GM19043 (cell line): ENCODE data around the gene OFD1.

Source experiments
- ATAC-seq: cut with Tn5 transposase; IDR thresholded peaks from one replicate; pipeline ENCODE4 v1.9.1; 2021; ENCODE audit warnings: low read depth; ENCODE audit not compliant: unreplicated experiment

Gene OFD1, protein sequence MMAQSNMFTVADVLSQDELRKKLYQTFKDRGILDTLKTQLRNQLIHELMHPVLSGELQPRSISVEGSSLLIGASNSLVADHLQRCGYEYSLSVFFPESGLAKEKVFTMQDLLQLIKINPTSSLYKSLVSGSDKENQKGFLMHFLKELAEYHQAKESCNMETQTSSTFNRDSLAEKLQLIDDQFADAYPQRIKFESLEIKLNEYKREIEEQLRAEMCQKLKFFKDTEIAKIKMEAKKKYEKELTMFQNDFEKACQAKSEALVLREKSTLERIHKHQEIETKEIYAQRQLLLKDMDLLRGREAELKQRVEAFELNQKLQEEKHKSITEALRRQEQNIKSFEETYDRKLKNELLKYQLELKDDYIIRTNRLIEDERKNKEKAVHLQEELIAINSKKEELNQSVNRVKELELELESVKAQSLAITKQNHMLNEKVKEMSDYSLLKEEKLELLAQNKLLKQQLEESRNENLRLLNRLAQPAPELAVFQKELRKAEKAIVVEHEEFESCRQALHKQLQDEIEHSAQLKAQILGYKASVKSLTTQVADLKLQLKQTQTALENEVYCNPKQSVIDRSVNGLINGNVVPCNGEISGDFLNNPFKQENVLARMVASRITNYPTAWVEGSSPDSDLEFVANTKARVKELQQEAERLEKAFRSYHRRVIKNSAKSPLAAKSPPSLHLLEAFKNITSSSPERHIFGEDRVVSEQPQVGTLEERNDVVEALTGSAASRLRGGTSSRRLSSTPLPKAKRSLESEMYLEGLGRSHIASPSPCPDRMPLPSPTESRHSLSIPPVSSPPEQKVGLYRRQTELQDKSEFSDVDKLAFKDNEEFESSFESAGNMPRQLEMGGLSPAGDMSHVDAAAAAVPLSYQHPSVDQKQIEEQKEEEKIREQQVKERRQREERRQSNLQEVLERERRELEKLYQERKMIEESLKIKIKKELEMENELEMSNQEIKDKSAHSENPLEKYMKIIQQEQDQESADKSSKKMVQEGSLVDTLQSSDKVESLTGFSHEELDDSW

DNA sequence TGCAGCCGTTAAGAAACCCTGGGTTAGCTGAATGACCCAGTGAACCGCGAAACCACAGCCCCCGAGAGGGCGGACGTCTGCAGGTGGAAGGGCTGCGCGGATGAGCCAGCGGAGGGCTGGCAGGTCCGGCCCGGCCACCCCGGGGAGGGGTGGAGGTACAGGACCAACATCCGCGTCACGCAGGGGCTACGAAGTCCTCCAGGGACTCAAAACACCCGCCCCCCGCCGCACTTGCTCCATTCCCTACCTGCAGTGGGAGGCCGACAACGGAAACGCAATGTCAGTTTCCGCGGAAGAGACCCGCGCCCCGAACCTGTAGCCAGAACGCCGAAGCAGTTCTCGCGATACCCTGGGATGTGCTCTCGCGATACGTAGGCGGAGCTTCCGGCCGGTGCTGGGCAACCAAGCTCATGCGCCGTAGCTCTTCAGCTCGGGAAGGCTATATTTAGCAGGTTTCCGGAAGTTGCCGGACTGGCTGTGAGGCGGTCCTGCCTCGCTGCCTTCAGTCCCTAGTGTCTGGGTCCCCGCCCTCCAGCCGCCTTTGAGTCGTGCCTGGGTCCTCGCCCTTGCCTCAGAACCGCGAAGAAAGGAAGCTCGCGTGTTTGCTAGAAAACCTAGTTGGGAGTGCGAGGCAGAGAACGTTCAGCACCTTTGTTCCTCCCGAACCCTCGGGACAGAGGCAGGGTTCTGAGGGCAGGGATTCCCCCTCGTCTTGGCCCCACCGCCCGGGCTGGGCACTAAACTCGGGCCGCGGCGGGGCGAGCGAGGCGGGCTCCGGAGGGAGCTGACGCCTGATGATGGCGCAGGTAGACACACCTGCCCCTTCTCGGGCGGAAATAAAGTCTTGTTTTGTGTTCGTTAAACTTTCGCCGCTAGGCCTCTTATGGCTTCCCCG is at the start of gene OFD1, which contains the start of gene TRAPPC2:
Gene OFD1 (plus strand): TSS at position 471 of the 895 bp plus-strand sequence. CDS start 324 bp downstream, at position 795.
Gene TRAPPC2 (minus strand): TSS at position 343 of the 895 bp plus-strand sequence. CDS start 14,657 bp downstream, outside the sequence.
- ATAC-seq = peak; percentile 83

DNA sequence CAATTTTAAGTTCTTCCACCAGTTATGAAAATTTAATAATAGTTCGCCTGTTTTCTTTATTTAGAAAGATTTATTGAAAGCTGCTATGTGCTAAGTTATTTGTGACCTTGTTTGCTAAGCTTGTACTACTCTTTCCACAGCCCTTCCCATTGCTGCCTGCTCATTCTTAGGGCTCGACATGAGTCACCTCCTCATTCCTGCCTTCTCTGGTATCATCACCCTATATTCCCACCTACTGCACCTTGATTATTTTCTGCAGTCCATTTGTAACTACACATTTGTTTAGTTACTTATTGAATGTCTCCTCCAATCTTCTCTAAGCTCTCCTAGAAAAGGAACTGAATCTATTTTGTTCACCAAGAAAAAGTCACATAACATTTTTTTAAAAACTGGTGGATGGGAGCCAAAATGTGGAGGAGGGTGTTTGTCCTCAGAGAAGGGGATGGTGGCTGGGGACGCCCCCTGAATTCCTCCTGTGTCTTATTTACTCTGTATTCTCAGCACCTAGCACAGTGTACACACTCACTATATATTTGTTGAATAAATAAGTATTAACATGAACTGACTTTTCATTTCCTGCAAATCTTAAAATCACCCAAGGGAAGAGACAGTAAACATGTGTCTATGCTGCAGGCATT is 49.3 kb upstream of the OFD1 start:
- no peak for ATAC-seq

DNA sequence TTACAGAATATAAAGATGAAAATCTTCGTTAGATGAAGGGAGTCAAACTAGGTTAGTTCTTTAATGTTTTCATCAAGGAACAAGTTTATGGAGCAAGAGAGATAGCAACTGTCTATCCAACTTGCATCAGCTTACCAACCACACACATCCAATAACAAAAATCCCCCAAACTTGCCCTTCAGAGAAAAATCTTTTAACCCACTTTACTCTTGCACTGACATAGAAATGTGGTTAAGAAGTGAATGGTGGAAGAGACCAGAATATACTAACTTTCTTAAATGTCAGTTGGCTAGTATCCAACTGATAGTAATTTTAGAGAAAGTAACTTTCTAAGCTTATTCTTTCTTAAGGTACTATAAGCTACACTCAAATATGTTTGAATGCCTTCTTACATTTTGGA is 47.3 kb upstream of the OFD1 start:
- ATAC-seq = no peak

DNA sequence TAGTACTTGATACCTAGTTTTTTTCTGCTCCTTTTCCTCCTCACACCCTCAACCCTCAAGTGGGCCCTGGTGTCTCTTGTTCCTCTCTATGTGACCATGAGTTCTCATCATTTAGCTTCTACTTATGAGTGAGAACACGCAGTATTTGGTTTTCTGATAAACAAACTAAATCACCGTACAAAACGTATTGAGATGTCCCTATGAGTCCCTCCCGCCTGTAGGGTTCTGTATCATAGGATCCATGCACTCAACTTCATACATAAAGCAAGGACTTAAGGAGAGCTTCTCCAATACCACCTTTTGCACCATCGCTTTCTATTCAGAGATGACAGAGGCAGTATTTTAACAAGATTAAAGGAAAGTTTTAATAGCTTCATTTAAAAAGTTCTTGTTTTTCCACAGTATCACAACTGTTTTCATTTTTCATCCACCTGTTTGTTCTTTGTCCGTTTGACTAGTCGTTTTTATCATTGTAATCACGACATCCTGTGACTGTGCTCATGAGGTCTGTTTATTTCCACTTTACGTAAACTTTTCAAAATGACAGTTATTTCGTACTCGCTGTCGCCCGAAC is 46.1 kb upstream of the OFD1 start:
- ATAC-seq = no peak

DNA sequence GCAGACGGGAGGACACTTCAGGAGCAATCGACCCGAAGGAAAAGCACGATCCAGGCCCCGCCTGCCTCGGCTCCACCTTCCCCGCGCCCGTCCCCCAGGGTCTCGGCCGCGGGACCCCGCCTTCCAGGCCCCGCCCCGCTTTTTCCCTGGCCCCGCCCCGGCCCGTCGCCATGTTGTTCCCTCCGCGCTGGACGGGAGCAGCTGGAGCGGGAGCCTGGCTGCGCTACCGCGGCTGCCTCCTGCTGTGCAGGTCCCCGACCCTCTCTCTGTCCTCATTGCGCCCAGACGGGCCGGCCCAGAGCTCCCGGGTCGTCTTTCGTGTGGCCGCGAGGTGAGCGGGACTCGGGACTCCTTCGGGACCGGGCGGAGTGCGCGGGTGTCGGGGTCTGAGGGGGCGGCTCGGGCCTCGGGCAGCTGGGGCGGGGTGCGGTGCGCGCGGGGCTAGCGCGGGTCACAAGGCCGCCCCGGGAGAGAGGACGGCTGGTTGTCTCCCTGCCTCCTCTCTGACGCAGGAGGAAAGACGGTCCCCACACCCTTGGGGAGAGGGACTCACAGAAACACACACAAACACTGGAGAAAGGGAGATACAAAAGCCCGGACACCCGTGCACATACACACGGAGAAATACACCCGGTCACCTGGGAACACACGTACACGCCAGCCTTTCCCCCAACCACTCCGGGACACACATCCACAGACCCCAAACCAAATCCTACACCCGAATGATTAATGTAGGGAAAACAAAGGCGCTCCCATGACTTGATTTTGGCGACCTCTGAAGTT is 45.4 kb upstream of the OFD1 start, which contains the start of gene RAB9A:
Gene RAB9A (plus strand): TSS at position 171 of the 783 bp plus-strand sequence. CDS start 19,619 bp downstream, outside the sequence.
- peak; percentile 54 for ATAC-seq

DNA sequence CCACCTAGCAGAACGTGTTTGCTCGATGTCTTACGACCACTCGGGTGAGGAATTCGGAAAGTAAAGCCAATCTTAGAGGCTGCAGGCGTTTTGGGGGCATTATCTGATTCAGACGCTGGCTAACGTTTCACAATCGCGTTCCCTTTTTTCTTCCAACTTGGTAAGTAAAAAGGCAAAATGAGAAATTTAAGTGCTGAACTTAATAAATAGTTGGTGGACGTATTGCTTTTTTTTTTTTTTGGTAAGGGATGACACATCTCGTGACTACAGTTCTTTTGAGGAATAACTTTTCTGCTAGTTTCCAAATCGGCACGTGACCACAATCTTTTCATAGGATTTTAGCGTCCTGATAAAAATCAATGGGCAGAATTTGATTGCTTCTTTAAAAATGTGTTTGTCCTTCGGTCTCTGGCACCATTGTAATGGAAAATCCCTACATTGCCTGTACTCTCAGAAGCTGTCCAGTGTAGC is 44.8 kb upstream of the OFD1 start:
- no peak for ATAC-seq

DNA sequence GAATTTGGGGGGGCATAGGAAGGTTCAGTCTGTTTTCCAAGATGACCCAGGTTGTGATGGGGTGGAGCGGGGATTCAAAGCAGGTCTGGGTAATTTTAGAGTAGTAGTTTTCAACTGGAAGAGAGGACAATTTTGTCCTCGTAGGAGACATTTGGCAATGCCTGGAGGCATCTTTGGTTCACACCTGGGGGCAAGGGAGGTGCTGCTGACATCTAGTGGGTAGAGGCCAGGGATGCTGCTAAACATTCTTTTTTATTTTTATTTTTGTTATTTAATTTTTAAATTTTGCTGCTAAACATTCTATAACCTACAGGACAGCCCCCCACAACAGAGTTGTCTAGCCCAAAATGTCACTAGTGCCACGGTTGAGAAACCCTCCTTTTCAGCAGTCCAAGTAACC is 43.7 kb upstream of the OFD1 start:
- ATAC-seq = no peak

DNA sequence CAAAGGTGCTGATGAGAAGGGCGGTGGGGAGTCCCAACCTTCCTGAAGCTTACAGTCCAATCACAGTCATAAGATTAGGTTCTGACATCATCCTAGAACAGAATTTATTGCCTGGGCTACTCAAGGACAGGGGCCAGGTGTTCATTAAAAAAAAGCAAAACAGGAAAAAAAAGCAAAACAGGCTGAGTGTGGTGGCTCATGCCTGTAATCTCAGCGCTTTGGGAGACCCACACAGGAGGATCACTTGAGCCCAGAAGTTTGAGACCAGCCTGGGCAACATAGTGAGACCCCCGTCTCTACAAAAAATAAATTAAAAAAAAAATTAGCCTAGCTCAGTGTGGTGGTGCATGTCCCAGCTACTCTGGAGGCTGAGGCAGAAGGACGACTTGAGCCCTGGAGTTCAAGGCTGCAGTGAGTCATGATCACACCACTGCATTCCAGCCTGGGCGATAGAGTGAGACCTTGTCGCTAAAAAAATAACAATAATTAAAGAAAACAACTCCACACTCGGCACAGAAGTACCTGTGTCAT is 42.6 kb upstream of the OFD1 start:
- ATAC-seq = no peak

DNA sequence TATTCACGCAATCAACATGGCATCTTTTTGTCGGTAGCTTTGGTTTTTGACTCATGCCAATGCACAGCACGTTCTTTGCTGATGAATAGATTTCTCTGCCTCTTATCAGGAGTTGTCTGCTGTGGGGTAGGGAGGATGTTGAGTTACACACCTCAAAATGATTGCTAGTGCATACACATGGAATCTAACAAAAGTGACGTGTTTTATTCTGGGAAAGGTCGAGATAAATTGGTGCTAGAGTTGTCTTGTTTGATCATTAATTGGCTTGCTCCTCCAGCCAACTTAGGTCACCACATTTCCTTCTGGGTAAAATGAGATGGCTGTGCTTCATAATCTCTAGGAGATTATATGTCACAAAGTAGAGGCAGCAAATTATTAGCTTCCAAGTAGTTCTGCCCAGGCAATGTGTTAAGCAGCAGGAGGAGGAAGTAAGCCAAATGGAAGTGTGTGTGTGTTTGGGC is 41.7 kb upstream of the OFD1 start:
- ATAC-seq = no peak

DNA sequence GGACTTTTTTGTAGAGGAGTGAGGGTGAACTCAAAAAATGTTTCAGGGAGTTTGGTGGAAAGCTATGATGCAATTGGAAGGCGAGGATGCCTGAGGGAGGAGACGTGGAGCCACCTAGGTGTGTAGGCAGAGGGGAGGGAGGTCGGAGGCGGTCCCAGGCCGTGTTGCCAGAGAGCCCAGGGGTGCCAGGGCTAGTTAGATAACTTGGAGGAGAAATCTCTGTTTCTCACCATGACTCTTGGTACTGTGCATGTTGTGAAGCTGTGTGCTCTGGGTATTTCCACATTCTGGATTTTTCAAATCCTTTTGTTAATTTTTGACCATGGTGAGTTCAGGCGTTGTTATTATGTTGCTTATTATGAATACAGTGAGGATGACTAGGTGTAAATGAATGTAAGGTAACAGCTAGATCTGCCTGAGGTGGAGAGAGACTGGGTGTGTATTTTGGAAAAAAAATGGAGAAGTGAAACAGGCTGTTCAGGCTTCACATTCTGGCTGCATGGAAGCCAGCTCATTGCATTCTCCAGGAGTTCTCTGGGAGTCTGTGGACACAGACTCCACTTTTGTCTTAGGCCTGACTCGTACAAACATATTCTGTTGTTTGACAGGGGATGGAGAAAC is 41.1 kb upstream of the OFD1 start:
- ATAC-seq = no peak

DNA sequence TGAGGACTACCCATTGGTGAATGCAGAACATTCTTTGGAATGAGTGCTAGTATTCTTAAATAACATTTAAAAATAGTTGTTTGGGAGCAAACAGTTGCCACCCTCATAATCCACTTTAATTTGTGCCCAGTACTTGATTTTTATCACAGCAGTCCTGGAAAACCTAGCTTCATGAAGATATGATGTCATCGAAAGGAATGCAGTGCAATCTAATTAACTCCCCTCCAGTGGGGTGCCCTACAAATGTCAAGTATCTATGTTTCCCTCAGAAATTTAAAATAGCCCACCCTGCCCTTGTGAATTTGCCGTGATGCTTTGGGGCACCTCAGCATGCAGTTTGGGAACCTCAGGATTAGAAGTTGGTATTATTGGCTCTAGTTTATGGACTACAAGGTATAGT is 40.2 kb upstream of the OFD1 start:
- ATAC-seq = no peak

DNA sequence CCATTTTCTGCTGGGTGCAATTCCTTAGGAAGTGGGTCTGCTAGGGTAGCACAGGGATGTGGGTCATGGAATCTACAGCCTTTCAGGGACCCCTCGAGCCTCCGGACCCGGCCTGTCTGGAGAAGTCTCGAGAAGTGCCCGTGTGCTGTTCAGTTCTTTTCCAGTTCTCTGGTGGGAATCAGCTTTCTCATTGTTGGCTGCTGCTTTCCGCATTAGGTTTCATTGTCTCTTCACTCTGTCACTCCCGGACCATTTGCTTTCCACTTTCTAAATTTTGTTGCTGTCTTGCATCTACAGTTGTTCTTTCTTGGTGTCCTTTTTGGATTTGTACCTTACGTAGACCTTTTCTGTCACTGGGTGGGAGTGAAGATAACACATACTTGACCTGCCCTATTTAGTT is 39.6 kb upstream of the OFD1 start:
- no peak for ATAC-seq

DNA sequence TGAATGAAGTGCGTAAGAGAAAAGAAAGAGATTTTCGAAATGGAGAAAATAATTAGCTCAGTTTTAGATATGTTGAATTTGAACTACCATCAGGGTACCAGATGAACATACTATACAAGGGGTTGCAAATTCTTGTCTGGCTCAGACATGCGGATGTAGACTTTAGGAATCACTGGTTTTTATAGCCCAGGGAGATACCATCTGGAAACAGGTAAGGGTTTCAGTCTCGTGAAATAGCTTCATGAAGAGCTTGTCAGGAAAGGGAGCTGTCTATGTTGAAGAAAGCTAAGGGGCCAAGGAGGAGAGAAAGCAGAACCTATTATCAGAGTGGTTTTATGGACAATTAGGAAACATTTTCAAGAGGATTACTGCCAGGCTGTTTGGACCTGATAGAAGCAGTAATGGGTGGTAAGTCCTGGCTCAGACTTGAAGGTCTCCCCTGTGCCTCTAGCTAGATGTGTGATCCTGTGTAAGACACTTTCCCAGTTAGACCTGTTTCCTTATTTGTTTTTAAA is 38.9 kb upstream of the OFD1 start:
- ATAC-seq = no peak

DNA sequence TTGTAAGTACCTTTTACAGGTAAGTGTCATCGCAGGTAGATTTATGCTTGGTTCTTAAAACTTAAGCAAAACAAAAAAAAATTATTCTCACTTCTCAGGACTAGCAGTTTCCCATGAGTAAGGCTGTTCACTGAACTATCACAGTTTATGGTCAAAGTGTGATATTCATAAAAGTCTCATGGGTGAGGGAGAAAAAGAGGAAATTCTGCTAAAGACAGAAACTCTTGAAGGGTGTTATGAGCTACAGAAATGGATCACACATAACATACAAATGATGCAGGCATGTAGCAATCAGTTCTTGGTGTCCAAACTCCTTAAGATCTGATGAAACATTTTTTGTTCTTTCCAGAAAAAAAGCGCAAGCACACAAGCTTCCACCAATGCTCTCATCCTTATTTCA is 37.1 kb upstream of the OFD1 start:
- ATAC-seq = peak; percentile 52

DNA sequence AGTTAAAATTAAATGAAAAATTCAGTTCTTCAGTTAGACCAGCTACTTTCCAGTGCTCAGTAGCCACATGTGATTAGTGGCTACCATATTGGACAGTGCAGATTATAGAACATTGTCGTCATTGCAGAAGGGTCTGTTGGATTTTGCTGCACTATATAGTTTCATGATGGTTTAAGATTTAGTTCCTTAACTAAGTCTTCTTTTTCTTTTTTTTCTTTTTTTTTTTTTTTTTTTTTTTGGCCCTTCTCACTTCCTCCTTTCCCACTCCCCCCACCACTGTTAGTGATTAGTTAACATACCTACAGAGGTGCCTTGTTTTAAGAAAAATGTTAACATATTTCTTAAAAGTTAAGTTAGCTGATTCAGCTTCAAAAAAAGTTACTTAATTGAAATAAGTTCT is 36.6 kb upstream of the OFD1 start:
- peak; percentile 9 for ATAC-seq

DNA sequence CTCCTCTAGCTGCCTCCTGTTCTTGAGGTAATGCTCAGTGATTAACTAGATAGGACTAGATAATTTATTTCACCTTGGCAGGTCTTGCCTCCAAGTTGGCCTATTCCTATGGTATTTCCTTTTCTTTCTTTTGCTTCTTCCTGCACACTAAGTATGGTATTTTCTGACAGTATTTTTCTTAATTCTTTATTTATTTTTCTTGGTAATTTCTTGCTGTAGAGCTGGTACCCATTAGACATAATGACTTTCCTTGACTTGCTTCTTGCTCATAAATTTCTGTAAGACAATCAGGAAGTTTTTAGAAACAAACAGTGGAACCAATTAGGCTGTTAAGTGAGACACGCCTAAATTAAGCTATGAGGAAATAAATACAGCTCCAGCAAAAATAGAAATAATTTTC is 36.1 kb upstream of the OFD1 start:
- ATAC-seq = no peak

DNA sequence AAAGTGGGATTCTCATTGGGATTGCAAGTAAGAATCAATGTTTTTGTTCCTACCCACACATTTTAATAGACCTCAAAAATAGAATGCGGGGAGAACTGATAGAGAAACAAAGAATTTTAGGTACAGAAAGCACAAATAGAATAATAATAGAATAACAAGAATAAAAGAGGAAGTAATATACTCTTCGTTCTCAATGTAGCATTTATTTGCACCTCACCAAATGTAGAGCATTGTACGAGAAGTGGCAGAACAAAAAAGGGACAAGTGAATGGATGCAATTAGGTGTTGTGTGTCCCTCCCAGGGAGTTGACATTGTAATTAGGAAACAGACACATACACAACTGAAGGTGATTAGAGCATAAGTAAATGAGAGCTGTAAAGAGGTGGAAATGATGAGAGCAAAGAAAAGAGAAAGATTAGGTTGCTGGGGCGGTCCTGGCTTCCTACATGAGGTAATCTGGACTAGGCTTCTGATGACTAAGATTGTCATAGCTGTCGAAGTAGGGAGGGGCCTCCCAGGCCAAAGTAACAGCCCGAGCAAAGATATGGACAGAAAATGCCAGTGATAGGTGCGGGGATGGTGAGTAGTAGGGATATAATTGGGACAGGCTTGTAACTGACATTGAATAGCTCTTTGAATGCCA is 35.2 kb upstream of the OFD1 start:
- ATAC-seq = peak; percentile 41
